Tibial nerve (tissue), 4 donors: ENCODE results near the gene RFXANK. TPM values are rescaled to one million over a fixed set of nuclear protein-coding genes. Genes with fewer than 3 reads are reported as not detected.
A peak's percentile ranks its signal among the peaks of the same experiment; 100 is the strongest.
"Not testable (repeated sequence)": the region's sequence is repeated elsewhere in the genome, so short reads cannot be mapped to it uniquely, and the experiment has no call there.

Experiments
- DNase-seq, 2 donors: peaks; one replicate each; pipeline ENCODE4 v3.0.0-alpha.2; 2019; ENCODE audit warnings: low spot score in 2 of 2
- H3K27ac ChIP-seq, 4 donors: fragments of 200-600 bp; sonication (generic) in 3 of 4; one replicate each; pipeline ENCODE4 v1.5.1; 2017 to 2019; ENCODE audit warnings: mild to moderate bottlenecking in 1 of 4
- H3K27me3 ChIP-seq, 2 donors: fragments of 200-600 bp; sonication (generic) in 1 of 2; one replicate each; pipeline versions ENCODE4 v1.5.1 to v1.6.0; 2017 to 2019
- H3K36me3 ChIP-seq, 3 donors: fragments of 200-600 bp; sonication (generic); one replicate each; pipeline ENCODE4 v1.5.1; 2018 to 2019
- H3K4me1 ChIP-seq, 4 donors: fragments of 200-600 bp; sonication (generic) in 3 of 4; one replicate each; pipeline ENCODE4 v1.5.1; 2017 to 2019
- H3K4me3 ChIP-seq, 4 donors: fragments of 200-600 bp; sonication (generic) in 3 of 4; one replicate each; pipeline ENCODE4 v1.5.1; 2017 to 2019; ENCODE audit warnings: mild to moderate bottlenecking in 1 of 4, moderate library complexity in 1 of 4
- H3K9me3 ChIP-seq, 4 donors: fragments of 200-600 bp; sonication (generic) in 3 of 4; one replicate each; pipeline ENCODE4 v1.5.1; 2017 to 2019
- CTCF ChIP-seq, 5 experiments: fragments of 200-600 bp in 3 of 5; fragments of 450-650 bp in 2 of 5; sonication (generic) in 3 of 5; IDR thresholded peaks; one replicate each; pipeline ENCODE4 v1.5.1; 2016 to 2019; ENCODE audit warnings: antibody characterized with exemption in 5 of 5, mild to moderate bottlenecking in 3 of 5, moderate library complexity in 2 of 5
- EP300 ChIP-seq, 2 donors: sonication (generic); formaldehyde crosslinking; IDR thresholded peaks; one replicate each; pipeline ENCODE4 v1.6.1; 2017; ENCODE audit warnings: antibody characterized with exemption in 2 of 2, mild to moderate bottlenecking in 1 of 2
- POLR2A ChIP-seq, 2 donors: fragments of 450-650 bp; IDR thresholded peaks; one replicate each; pipeline ENCODE4 v1.6.1; 2017; ENCODE audit warnings: antibody characterized with exemption in 2 of 2, mild to moderate bottlenecking in 2 of 2, moderate library complexity in 2 of 2
- WGBS, 2 donors: methylation state at CpG; one replicate each; pipeline ENCODE4 v1.1.5; 2018; 5-methylcytosine and 5-hydroxymethylcytosine counted together
- total RNA-seq, 4 donors: library from RNA; depleted of rRNA; stranded (reverse); fragments of >200 nt; gene quantifications; one replicate each; pipeline ENCODE4 v1.1.0, GENCODE V29; 2016

RFXANK gene
- total RNA-seq, 4 donors from 2014 or later = 46.3 to 62.1 (median 56.8) TPM

GRCh38 chr19:19169236-19170052 is 22.6 kb upstream of the RFXANK start:
- peaks cover 0 to 17% (median 5%) of the 10 kb centered on the region in 4 donors for H3K4me1 ChIP-seq
- 68 to 76% methylated on average over 9 of the region's 9 CpGs for WGBS, 2 donors
- no peak for DNase-seq
- TF ChIP-seq EP300 (IDR thresholded peaks at IDR 0.05) (no peak), CTCF (IDR thresholded peaks at IDR 0.05) (no peak), POLR2A (IDR thresholded peaks at IDR 0.05) (no peak)
- peak overlapping the region in 2 of 4 donors; percentile 30 to 35 for H3K4me3 ChIP-seq
- H3K9me3 ChIP-seq = no peaks in the 10 kb centered on the region
- peaks cover 0 to 13% (median 0%) of the 10 kb centered on the region in 3 donors for H3K36me3 ChIP-seq
- no peaks in the 10 kb centered on the region for H3K27me3 ChIP-seq
- no peak overlapping the region for H3K27ac ChIP-seq

GRCh38 chr19:19170053-19170872 is 21.8 kb upstream of the RFXANK start, which contains the start of gene MEF2B:
Gene MEF2B (minus strand): TSS chr19:19170263. CDS start chr19:19150735, 19,528 bp downstream.
- H3K27ac ChIP-seq = no peak within 1 kb of the TSS
- H3K4me3 ChIP-seq = peak within 1 kb of the TSS in 3 of 4 donors; percentile 11 to 35 (median 30)
- TF ChIP-seq EP300 (IDR thresholded peaks at IDR 0.05) (no peak), CTCF (IDR thresholded peaks at IDR 0.05) (no peak), POLR2A (IDR thresholded peaks at IDR 0.05) (no peak)
- DNase-seq = peak; percentile 34 to 42
- H3K27me3 ChIP-seq = no peaks in the 10 kb centered on the region
- peaks cover 0 to 14% (median 0%) of the 10 kb centered on the region in 3 donors for H3K36me3 ChIP-seq
- H3K4me1 ChIP-seq = peaks cover 0 to 21% (median 5%) of the 10 kb centered on the region in 4 donors
- 10 to 15% methylated on average over 24 to 56 of the region's 56 CpGs for WGBS, 2 donors
- no peaks in the 10 kb centered on the region for H3K9me3 ChIP-seq

GRCh38 chr19:19170873-19171672 is 21.0 kb upstream of the RFXANK start:
- H3K4me1 ChIP-seq = peaks cover 0 to 21% (median 5%) of the 10 kb centered on the region in 4 donors
- H3K4me3 ChIP-seq = no peak overlapping the region
- no peak for DNase-seq
- no peak for TF ChIP-seq POLR2A (IDR thresholded peaks at IDR 0.05)
- TF ChIP-seq CTCF (IDR thresholded peaks at IDR 0.05) = no peak
- no peak for TF ChIP-seq EP300 (IDR thresholded peaks at IDR 0.05)
- H3K36me3 ChIP-seq = peaks cover 0 to 22% (median 0%) of the 10 kb centered on the region in 3 donors
- H3K9me3 ChIP-seq = no peaks in the 10 kb centered on the region
- no peaks in the 10 kb centered on the region for H3K27me3 ChIP-seq
- WGBS, 2 donors = 74 to 85% methylated on average over 6 of the region's 6 CpGs
- no peak overlapping the region for H3K27ac ChIP-seq

- no peak overlapping the region for H3K27ac ChIP-seq
- H3K4me1 ChIP-seq = peaks cover 0 to 21% (median 5%) of the 10 kb centered on the region in 4 donors
- no peak for TF ChIP-seq EP300 (IDR thresholded peaks at IDR 0.05)
- TF ChIP-seq POLR2A (IDR thresholded peaks at IDR 0.05) = no peak
- TF ChIP-seq CTCF (IDR thresholded peaks at IDR 0.05) = no peak
- H3K27me3 ChIP-seq = no peaks in the 10 kb centered on the region
- DNase-seq = no peak
- H3K9me3 ChIP-seq = no peaks in the 10 kb centered on the region
- 47 to 58% methylated on average over 4 to 8 of the region's 8 CpGs for WGBS, 2 donors
- peaks cover 0 to 32% (median 0%) of the 10 kb centered on the region in 3 donors for H3K36me3 ChIP-seq
- H3K4me3 ChIP-seq = no peak overlapping the region
These were observed 20.1 kb upstream of the RFXANK start for GRCh38 chr19:19171821-19172532.

GRCh38 chr19:19173243-19173642 is 18.8 kb upstream of the RFXANK start:
- H3K9me3 ChIP-seq, DNase-seq, H3K27me3 ChIP-seq, H3K27ac ChIP-seq, H3K4me3 ChIP-seq: not testable (repeated sequence)
- Histone ChIP-seq H3K36me3 (peaks cover 0 to 43% (median 0%) of the 10 kb centered on the region in 3 donors), H3K4me1 (peaks cover 0 to 21% (median 5%) of the 10 kb centered on the region in 4 donors)
- 82 to 84% methylated on average over 5 of the region's 5 CpGs for WGBS, 2 donors
